Hematopoietic multipotent progenitor cell treated with erythropoietin and hydrocortisone succinate and interleukin-3 and kit ligand, for 8 days (in vitro differentiated cells): ENCODE data around the gene CPTP.

Experiments used
- DNase-seq: peaks from one replicate; pipeline ENCODE4 v3.0.0-alpha.2; 2015

Gene CPTP

DNA sequence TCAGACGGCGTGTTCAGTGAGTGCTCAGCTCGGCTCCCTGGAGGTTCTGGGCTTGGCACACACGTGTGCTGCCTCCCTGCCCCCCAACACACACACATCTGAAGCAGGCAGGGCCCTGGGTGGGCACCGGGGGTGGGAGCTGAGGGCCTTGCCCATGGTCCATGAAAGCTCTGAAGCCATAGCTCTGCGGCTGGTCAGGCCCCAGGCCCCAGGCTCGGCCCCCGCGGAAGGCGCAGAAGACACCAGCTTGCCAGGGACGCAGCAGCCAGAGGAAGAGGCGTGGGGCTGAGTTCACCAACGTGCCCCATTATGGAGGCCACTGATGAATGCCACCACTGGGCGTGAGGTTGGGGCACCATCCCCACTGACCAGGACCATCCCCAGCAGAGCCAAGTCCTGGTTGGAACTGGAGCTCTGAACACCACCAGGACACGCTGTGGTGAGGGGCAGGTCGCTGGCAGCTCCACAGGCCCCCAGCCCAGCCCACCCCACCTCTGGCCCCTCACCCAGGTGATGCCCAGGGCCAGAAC, 46.2 kb downstream of the CPTP start:
- no peak for DNase-seq

- peak; percentile 79 for DNase-seq
Measured at GRCh38 chr1:1371364-1371745, 46.8 kb downstream of the CPTP start.

DNA sequence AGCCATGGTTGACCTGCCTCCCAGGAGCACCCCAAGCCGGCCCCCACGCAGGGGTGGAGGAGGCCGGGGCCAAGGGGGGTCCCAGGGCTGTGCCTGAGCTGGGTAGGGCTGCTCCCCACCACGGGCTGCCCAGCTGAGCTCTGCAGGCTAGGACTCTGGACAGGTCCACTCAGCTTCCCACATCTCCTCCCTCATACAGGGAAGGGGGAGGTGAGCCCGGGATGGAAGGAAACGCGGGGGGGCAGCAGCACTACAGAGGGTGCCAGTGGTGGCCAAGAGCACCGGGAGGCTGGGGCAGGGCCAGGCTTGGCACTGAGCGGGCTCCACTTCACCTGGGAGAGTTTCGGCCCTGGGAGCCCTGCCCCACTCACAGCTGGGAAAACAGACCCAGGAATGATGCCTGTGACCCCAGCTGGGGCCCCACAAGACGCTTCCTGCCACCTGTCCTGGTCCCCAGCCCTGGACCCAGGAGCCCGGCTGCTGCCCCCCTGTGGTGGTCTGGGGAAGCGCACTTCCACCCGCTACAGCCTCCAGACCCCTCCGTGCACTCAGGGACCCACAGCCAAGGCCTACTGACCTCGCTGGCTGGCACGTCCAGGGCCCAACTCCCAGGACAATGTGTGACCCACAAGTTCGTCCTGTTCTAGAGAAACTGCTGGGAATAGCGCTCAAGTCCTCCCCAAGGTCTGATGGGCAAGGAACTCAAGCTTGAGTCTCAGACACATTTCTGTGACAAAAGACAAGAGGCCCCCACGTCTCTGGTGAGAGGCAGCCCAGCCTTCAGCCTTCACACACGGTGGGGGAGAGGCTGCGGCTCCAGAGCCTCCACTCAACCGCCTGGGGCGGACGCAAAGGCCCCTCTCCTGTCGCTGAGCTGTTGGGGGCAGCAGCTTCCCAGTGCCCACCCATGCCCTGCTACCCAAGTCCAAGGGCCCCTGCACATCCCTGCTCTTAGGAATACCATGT, 47.4 kb downstream of the CPTP start:
- peak; percentile 55 for DNase-seq

DNA sequence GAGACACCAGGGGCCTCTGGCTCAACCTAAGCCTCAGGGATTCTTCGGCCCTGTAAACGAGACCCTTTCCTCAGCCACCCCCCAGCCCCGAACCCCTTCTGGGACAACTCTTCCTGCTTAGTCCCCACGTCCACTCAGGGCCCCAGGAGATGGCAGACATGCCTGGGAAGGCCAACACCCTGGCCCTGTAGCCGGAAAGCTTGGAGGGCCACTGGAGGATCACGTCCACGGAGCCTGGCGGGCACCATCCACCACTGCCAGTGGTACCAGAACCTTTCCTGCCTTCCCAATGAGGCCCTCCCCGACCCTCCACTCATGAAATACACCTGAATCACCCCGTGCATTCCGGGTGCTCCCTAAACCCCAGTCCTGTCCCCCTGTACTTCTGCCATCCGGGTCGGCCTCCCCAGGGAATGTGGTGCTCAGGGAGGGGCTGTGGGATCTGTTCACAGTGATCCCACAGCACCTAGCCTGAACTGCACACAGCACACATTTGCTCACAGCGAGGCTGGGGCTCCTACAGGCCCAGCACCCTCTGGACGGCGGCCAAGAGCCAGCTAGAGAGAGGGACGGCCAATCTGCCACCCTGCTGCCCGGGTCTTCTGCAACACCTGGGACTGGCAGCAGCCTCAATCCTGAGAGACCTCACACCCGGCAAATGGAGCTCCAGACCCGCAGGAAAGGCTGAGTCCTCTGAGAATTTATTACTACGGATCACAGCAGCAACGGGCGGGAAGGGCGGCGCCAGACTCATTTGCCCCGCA, 48.6 kb downstream of the CPTP start:
- DNase-seq: no peak

DNA sequence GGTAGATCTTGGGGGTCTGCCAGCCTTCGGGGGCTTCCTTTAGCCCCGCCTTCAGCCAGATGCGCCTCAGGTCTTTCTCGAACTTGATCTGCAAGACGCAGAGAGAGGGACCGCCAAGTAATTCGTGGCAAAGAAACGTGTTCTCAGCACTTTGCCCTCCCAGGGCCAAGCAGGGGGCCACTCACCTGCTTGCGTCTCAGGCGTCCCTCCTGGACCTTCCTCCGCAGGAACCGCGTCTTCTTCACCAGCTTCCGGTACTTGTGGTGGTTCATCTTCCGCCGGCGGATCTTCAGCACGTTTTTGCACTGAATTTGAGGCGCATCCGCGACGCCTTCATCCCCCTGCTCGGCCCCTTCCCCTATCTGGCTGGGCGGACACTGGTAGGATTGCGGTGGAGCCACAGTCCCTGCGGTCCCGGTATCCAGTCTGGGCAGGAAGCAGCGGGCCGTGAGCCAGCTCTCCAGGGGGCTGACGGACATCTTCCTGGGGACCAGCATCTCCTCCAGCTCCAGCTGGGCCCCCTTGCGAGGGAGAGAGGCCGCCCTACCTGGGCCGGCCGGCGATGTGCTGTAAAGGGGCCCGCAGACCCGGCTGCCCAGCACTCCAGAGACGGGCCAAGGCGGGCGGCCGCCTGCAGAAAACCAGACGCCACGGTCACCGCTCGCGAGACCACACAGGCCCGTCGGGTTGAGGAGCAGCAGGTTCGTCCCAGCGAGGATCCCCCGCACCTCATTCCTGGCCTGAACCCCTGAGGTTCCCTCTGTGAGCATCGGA, 49.4 kb downstream of the CPTP start:
- DNase-seq: no peak

DNA sequence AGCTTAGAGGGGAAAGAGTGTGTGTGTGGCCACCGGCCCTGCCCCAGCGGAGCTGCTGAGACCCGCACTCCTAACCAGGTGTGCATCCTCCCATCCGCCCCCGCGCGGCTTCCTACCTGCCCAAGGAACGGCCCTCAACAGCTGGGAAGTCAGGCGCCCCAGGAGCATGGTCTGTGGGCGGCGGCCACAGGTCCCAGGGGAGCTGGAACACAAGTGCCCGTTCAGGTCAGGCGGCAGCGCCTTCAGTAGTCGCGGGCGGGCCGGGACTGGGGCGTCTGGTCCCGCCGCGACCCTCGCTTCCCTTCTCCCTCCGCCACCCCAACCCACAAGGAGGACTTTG, 50.0 kb downstream of the CPTP start:
- no peak for DNase-seq

DNA sequence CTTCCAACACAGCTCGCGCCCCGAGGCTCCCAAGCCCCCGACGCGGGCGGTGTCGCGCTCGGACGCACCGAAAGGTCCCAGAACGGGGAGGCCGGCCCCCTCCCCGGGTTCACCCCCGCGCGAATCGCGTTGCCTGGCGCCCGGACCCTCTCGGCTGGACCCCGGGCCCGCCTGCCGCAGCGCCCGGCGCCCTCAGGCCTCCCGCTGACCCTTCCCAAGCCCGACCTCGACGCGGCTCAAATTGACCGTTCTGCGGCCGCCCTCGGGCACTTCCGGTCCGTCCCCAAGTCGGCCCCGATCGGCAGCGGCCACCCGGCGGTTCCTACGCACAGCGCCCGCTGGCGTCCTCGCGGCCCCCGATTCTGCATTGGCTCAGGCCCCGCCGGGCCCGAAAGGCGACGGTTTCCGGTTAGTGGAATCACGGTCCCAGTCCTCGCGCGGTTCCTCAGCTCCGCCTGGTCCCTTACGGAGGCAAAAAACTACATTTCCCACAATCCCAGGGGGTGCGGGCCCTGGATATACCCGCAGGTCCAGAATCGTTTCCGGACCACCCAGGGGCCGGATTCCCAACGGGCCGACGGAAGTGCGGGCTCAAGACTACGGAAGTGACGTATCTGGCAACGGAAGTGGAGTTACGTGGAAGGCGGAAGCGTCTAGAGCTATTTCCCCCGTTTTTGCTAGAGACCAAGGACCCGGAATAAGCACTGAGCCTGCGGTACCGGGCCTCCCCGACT, 50.5 kb downstream of the CPTP start, which contains the start of gene AURKAIP1:
AURKAIP1 (minus strand) TSS at position 279 of the 734 bp plus-strand sequence. CDS start 451 bp downstream, outside the sequence.
- peak; percentile 100 for DNase-seq

DNA sequence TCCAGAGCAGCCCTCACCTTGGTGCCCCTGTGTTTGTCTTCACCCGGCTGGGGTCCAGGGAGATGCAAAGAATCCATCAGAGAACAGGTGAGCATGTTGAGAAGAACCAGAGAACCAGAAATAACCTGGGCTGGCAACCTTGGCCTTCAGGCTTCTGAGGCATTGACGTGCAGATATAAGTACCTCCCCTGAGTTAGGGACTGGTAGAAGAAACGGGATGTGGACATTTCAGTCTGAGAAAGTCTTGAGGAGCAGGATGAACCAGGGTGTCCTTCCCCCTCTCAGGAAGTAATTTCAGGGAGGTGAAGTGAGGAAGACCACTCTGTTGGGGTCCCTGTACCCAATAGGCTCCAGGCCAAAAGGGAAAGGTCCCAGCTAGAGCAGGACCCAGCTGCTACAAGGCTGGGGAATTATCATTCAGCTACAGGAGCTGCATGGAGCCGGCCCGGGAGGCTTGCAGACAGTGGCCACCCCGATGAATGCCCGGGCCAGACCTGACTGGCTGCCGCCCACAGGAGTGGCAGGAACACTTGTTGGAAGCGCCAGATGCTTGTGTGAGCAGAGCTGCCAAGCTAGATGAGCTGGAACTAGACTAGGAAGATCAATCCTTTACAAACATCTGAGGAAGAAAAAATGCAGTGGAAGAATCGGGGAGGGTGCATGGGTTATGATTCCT, 52.1 kb downstream of the CPTP start:
- DNase-seq: no peak

DNA sequence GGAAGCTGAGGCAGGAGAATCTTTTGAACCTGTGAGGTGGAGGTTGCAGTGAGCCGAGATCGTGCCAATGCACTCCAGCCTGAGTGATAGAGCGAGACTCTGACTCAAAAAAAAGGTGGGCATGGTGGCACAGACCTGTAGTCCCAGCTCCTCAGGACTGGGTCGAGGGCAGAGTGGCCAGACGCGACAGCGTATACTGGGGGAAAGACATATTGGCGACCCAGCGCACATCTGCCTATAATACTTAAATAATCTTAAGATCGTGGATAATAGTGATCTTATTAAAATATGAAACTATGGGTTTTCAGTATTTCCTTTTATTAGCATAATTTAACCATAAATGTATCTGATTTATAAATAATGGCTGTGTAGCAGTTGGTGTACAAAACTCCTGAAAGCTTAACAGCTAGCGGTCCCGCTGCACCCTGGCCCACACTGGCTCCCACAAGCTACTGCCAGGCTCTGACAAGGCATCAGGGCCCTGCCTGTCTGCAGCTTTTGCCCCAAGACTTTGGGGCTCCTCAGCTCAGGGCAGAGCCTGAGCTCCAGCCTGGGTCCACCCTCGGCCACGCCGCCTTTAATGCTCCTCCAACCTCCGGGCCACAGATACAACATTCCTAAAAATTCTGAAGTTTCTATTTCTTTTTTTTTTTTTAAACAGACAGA, 53.1 kb downstream of the CPTP start:
- DNase-seq: no peak
